Stomach (tissue), 4 donors: ENCODE results near the gene MCMBP.

ENCODE experiments used
- EP300 ChIP-seq: sonication (generic); formaldehyde crosslinking; IDR thresholded peaks from one replicate; pipeline ENCODE4 v1.6.1; 2017; ENCODE audit warnings: antibody characterized with exemption
- POLR2A ChIP-seq, 4 donors: fragments of 450-650 bp; IDR thresholded peaks; one replicate each; pipeline ENCODE4 v1.6.1; 2016; ENCODE audit warnings: antibody characterized with exemption in 4 of 4, control low read depth in 2 of 4, mild to moderate bottlenecking in 1 of 4, moderate library complexity in 1 of 4
- POLR2AphosphoS5 ChIP-seq, 3 donors: sonication (generic); formaldehyde crosslinking; IDR thresholded peaks; one replicate each; pipeline ENCODE4 v1.6.1; 2016; ENCODE audit warnings: antibody characterized with exemption in 3 of 3
- TF ChIP-seq, protein P1 (sequence below), 7 experiments: fragments of 450-650 bp in 4 of 7; fragments of 200-600 bp in 3 of 7; sonication (generic) in 3 of 7; IDR thresholded peaks; one replicate each; pipeline ENCODE4 v1.5.1; 2016 to 2019; ENCODE audit warnings: antibody characterized with exemption in 7 of 7, control low read depth in 2 of 7, mild to moderate bottlenecking in 1 of 7

GRCh38 chr10:119872860-119873681, 428 bp upstream of the MCMBP start:
- TF ChIP-seq, protein P1, sequence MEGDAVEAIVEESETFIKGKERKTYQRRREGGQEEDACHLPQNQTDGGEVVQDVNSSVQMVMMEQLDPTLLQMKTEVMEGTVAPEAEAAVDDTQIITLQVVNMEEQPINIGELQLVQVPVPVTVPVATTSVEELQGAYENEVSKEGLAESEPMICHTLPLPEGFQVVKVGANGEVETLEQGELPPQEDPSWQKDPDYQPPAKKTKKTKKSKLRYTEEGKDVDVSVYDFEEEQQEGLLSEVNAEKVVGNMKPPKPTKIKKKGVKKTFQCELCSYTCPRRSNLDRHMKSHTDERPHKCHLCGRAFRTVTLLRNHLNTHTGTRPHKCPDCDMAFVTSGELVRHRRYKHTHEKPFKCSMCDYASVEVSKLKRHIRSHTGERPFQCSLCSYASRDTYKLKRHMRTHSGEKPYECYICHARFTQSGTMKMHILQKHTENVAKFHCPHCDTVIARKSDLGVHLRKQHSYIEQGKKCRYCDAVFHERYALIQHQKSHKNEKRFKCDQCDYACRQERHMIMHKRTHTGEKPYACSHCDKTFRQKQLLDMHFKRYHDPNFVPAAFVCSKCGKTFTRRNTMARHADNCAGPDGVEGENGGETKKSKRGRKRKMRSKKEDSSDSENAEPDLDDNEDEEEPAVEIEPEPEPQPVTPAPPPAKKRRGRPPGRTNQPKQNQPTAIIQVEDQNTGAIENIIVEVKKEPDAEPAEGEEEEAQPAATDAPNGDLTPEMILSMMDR (IDR thresholded peaks at IDR 0.05), result no peak
- TF ChIP-seq POLR2A (IDR thresholded peaks at IDR 0.05) (no peak), POLR2AphosphoS5 (IDR thresholded peaks at IDR 0.05) (peak; percentile 30 to 85 (median 56)), EP300 (no peak)
